A673 (cell line): ENCODE results near the gene MYLK3. TPM values are rescaled to one million over a fixed set of nuclear protein-coding genes. Genes with fewer than 3 reads are reported as not detected.

Experiments used
- BruUV-seq: library from RNA; stranded (reverse); fragments of 400-500 nt; replicated peaks from 2 replicates; lab custom pipeline; 2021; lab: Mats Ljungman, UMichigan
- CTCF ChIA-PET: fragments of 300-600 bp; sonication (Branson Sonifier 250); formaldehyde crosslinking; loops from one replicate; lab custom pipeline; 2022; ENCODE audit warnings: antibody characterized with exemption; lab: Charles Lee
- POLR2A ChIA-PET: fragments of 300-600 bp; sonication (Branson Sonifier 250); formaldehyde crosslinking; loops from one replicate; lab custom pipeline; 2022; ENCODE audit warnings: antibody characterized with exemption; ENCODE audit not compliant: low non-redundant PET; lab: Charles Lee
- DNase-seq: peaks from one replicate; pipeline ENCODE4 v3.0.0-alpha.2; 2015; ENCODE audit warnings: low spot score
- H3K27ac ChIP-seq: fragments of 200-600 bp; sonication (generic); 2 replicates; pipeline ENCODE4 v1.5.1; 2016; ENCODE audit warnings: mixed run types, low read depth, mild to moderate bottlenecking, mixed read lengths, antibody characterized with exemption, low read length; ENCODE audit not compliant: poor library complexity, severe bottlenecking
- H3K27me3 ChIP-seq: fragments of 200-600 bp; sonication (generic); replicated peaks from 2 replicates; pipeline ENCODE4 v1.6.1; 2017; ENCODE audit warnings: mixed run types, low read depth, mild to moderate bottlenecking, mixed read lengths, antibody characterized with exemption, low read length; ENCODE audit not compliant: insufficient read depth, poor library complexity
- H3K36me3 ChIP-seq: fragments of 200-600 bp; sonication (generic); 2 replicates; pipeline ENCODE4 v1.6.1; 2016; ENCODE audit warnings: mixed run types, mild to moderate bottlenecking, mixed read lengths, antibody characterized with exemption, low read length; ENCODE audit not compliant: insufficient read depth, poor library complexity, severe bottlenecking
- H3K4me1 ChIP-seq: fragments of 200-600 bp; sonication (generic); 2 replicates; pipeline ENCODE4 v1.6.1; 2017; ENCODE audit warnings: mixed run types, mild to moderate bottlenecking, mixed read lengths, antibody characterized with exemption, low read length; ENCODE audit not compliant: insufficient read depth, poor library complexity, severe bottlenecking
- H3K4me3 ChIP-seq: fragments of 200-600 bp; sonication (generic); 2 replicates; pipeline ENCODE4 v1.5.1; 2016; ENCODE audit warnings: low read depth, mixed run types, mild to moderate bottlenecking, mixed read lengths, low read length; ENCODE audit not compliant: poor library complexity, severe bottlenecking
- H3K9me3 ChIP-seq: fragments of 200-600 bp; sonication (generic); 2 replicates; pipeline ENCODE4 v1.6.1; 2016; ENCODE audit warnings: mixed run types, low read depth, mild to moderate bottlenecking, mixed read lengths, antibody characterized with exemption, low read length; ENCODE audit not compliant: poor library complexity, severe bottlenecking
- CTCF ChIP-seq: fragments of 300-800, 200-600 bp; sonication (generic); conservative IDR thresholded peaks from 2 replicates; pipeline ENCODE4 v1.5.1; 2017; ENCODE audit warnings: low read depth, mild to moderate bottlenecking, antibody characterized with exemption, low read length, moderate library complexity, mixed read lengths
- EZH2 ChIP-seq: fragments of 200-600 bp; sonication (generic); IDR thresholded peaks from 2 replicates; pipeline ENCODE4 v1.6.1; 2017; ENCODE audit warnings: borderline replicate concordance, low read depth, mild to moderate bottlenecking, mixed read lengths, antibody characterized with exemption, low read length; ENCODE audit not compliant: poor library complexity, severe bottlenecking
- intact Hi-C: fragments of 100-400 bp; cut with micrococcal nuclease; formaldehyde crosslinking; loops from one replicate; pipeline ENCODE4 v1.10.0; 2022; ENCODE audit not compliant: unreplicated experiment
- total RNA-seq: library from RNA; stranded (reverse); gene quantifications from 2 replicates; pipeline ENCODE4 v1.2.3, GENCODE V29; 2021

Gene MYLK3
- total RNA-seq, 1 experiment from 2014 or later = 0.77 TPM

- H3K4me3 ChIP-seq = no peak overlapping the region
- ChIA-PET CTCF (no interaction called here), POLR2A (no interaction called here)
- TF ChIP-seq EZH2 (no peak), CTCF (no peak)
- DNase-seq = no peak
- H3K4me1 ChIP-seq = no peaks in the 10 kb centered on the region
- BruUV-seq = no TSS peak
- no peak overlapping the region for H3K27ac ChIP-seq
- H3K9me3 ChIP-seq = no peaks in the 10 kb centered on the region
- H3K36me3 ChIP-seq = no peaks in the 10 kb centered on the region
- intact Hi-C loops = no loop called here
- no peaks in the 10 kb centered on the region for H3K27me3 ChIP-seq
These were observed 8.6 kb upstream of the MYLK3 start for GRCh38 chr16:46756772-46757171.

DNA sequence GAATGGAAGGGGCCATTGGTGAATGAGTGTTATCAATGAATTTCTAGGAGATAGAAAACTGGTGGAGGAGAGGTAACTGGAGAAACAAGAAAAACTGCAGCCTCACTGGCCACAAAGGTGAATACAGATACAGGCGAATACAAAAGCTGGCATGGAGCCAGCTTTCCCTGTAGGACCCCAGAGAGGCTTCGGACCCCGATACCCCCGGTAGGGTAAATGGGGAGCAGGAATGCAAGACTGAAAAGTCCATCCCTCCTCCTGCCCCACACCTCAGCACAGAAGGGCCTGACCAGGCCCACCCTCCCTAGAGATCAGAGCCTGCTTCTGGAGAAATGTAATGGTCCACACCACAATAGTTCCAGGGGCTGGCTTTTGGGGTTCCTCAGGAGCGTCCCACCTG lies 4.9 kb upstream of the MYLK3 start:
- Histone ChIP-seq H3K4me1 (no peaks in the 10 kb centered on the region), H3K27ac (no peak overlapping the region), H3K9me3 (no peaks in the 10 kb centered on the region), H3K27me3 (no peaks in the 10 kb centered on the region), H3K36me3 (no peaks in the 10 kb centered on the region), H3K4me3 (no peak overlapping the region)
- BruUV-seq = no TSS peak
- ChIA-PET POLR2A (interaction anchor here (0.5 kb wide), 1 partner anchor 25 kb away, joined by 6 read pairs; no protein-coding TSS in a partner anchor), CTCF (no interaction called here)
- DNase-seq = no peak
- intact Hi-C loops = no loop called here
- TF ChIP-seq EZH2 = no peak
- TF ChIP-seq CTCF = no peak

- Histone ChIP-seq H3K4me3 (no peak overlapping the region), H3K27ac (no peak overlapping the region), H3K9me3 (no peaks in the 10 kb centered on the region), H3K4me1 (no peaks in the 10 kb centered on the region), H3K27me3 (no peaks in the 10 kb centered on the region), H3K36me3 (no peaks in the 10 kb centered on the region)
- intact Hi-C loops = no loop called here
- POLR2A ChIA-PET = no interaction called here
- CTCF ChIA-PET = no interaction called here
- BruUV-seq = no TSS peak
- DNase-seq = no peak
- TF ChIP-seq EZH2 = no peak
- no peak for TF ChIP-seq CTCF
These were observed 3.2 kb upstream of the MYLK3 start for GRCh38 chr16:46751381-46751780.
